ENCODE results near the gene AFF1.

DNA sequence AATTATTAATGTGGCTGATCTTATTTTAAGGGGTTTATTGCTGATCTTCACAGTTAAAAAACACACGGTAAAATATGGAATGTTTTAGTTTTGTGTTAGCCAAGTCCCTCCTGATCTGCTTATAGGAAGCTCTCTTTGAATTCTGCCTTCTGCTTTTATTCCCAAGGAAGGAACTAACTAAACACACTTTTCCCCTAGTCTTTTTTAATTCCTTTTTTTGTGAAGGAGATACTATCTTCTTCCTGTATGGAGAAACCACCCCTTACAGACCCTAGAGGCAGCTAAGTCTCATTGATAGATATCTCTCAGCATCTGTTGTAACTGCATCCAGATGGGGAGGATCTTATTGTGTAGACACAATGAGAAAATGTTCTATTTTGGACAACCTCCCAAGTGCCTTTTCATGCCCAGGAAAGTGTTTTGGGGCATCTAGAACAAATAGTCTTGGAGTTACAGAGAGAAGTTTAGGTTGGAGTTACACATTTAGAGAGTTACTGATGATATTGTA, 64.4 kb downstream of the AFF1 start:
- TF ChIP-seq, protein P1, sequence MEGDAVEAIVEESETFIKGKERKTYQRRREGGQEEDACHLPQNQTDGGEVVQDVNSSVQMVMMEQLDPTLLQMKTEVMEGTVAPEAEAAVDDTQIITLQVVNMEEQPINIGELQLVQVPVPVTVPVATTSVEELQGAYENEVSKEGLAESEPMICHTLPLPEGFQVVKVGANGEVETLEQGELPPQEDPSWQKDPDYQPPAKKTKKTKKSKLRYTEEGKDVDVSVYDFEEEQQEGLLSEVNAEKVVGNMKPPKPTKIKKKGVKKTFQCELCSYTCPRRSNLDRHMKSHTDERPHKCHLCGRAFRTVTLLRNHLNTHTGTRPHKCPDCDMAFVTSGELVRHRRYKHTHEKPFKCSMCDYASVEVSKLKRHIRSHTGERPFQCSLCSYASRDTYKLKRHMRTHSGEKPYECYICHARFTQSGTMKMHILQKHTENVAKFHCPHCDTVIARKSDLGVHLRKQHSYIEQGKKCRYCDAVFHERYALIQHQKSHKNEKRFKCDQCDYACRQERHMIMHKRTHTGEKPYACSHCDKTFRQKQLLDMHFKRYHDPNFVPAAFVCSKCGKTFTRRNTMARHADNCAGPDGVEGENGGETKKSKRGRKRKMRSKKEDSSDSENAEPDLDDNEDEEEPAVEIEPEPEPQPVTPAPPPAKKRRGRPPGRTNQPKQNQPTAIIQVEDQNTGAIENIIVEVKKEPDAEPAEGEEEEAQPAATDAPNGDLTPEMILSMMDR (optimal IDR thresholded peaks at IDR 0.05 in 1 of 3, IDR thresholded peaks at IDR 0.05 in 1 of 3, conservative IDR thresholded peaks at IDR 0.05 in 1 of 3; ENCODE audit: extremely low read depth in 1 of 3, insufficient read depth in 2 of 3, low read length in 3 of 3) = no peak
- TF ChIP-seq EZH2 (IDR thresholded peaks at IDR 0.05; ENCODE audit: low read length) = no peak

Measured in keratinocyte (primary cell).